ENCODE measurements around the gene SLC16A4. TPM values are rescaled to one million over a fixed set of nuclear protein-coding genes. Genes with fewer than 3 reads are reported as not detected.

The SLC16A4 gene
- total RNA-seq, 1 donor: 241 TPM

- no peak overlapping the region for H3K4me3 ChIP-seq (ENCODE audit: low read depth, low read length)
- no peak for DNase-seq (ENCODE audit: low read depth)
- TF ChIP-seq, protein P1, sequence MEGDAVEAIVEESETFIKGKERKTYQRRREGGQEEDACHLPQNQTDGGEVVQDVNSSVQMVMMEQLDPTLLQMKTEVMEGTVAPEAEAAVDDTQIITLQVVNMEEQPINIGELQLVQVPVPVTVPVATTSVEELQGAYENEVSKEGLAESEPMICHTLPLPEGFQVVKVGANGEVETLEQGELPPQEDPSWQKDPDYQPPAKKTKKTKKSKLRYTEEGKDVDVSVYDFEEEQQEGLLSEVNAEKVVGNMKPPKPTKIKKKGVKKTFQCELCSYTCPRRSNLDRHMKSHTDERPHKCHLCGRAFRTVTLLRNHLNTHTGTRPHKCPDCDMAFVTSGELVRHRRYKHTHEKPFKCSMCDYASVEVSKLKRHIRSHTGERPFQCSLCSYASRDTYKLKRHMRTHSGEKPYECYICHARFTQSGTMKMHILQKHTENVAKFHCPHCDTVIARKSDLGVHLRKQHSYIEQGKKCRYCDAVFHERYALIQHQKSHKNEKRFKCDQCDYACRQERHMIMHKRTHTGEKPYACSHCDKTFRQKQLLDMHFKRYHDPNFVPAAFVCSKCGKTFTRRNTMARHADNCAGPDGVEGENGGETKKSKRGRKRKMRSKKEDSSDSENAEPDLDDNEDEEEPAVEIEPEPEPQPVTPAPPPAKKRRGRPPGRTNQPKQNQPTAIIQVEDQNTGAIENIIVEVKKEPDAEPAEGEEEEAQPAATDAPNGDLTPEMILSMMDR (IDR thresholded peaks at IDR 0.05; ENCODE audit: insufficient read depth, low read depth, low read length): no peak
These were observed 40.1 kb upstream of the SLC16A4 start for GRCh38 chr1:110430901-110431300.

GRCh38 chr1:110430366-110430765 lies 39.5 kb upstream of the SLC16A4 start:
- H3K4me3 ChIP-seq (ENCODE audit: low read depth, low read length): no peak overlapping the region
- DNase-seq (ENCODE audit: low read depth): no peak
- TF ChIP-seq, protein P1 (IDR thresholded peaks at IDR 0.05; ENCODE audit: insufficient read depth, low read depth, low read length): no peak

DNA sequence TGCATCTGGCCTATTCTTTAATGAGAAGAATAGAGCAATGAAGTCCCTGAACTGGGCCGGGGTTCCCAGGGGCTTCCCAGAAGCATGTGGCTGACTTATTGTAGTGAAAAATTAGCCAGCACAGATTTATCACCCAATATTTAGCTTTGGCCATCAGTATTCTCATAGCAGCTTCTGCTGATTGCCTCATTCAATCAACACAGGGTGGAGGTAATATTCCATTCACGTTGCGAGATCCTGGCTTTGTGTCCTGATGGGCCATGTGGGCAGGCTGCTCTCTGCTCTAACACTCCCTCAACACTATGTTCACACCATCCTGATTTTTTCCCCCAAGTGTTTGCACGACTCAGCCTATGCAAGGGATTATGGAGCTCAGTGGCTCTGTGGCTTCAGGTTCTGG lies 38.1 kb upstream of the SLC16A4 start:
- no peak for DNase-seq (ENCODE audit: low read depth)
- TF ChIP-seq, protein P1 (IDR thresholded peaks at IDR 0.05; ENCODE audit: insufficient read depth, low read depth, low read length): no peak
- H3K4me3 ChIP-seq (ENCODE audit: low read depth, low read length): no peak overlapping the region

- H3K4me3 ChIP-seq (ENCODE audit: low read depth, low read length): no peak overlapping the region
- no peak for DNase-seq (ENCODE audit: low read depth)
- TF ChIP-seq, protein P1 (IDR thresholded peaks at IDR 0.05; ENCODE audit: insufficient read depth, low read depth, low read length): no peak
These were observed 36.0 kb upstream of the SLC16A4 start for GRCh38 chr1:110426854-110427253.

DNA sequence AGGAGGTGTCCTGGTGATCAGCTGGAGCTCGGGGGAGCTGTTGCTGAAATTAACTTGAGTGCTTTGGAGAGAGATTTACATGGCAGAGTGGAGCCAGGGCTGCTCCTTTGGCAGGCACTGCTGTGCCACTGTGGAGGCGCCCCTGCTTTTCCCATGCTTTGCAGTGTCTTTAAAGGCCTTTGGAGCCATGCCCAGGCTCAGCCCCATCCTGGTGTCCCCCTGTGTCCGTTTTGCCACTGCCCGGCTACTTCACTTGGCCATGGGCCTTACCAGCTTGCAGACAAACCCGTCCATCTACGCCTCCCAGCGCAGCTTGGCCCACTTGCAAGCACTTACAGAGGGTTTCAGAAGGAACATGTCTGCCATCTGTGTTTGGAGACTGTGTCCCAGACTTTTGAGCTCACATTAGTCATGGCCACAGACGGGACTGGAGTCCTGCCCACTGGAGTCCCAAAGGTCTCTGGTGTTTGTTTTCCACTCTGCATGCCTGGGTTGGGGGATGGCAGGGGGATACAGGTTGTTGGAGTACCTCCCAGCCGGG lies 34.9 kb upstream of the SLC16A4 start:
- no peak for DNase-seq (ENCODE audit: low read depth)
- no peak overlapping the region for H3K4me3 ChIP-seq (ENCODE audit: low read depth, low read length)
- TF ChIP-seq, protein P1 (IDR thresholded peaks at IDR 0.05; ENCODE audit: insufficient read depth, low read depth, low read length): no peak

- H3K4me3 ChIP-seq (ENCODE audit: low read depth, low read length): no peak overlapping the region
- TF ChIP-seq, protein P1 (IDR thresholded peaks at IDR 0.05; ENCODE audit: insufficient read depth, low read depth, low read length): no peak
- peak; percentile 72 for DNase-seq (ENCODE audit: low read depth)
These were observed 34.1 kb upstream of the SLC16A4 start for GRCh38 chr1:110424699-110425611.

Data from fibroblast of villous mesenchyme (primary cell).